GM21390 (cell line): Measurements from ENCODE around the gene RIPOR1.

ENCODE experiments used
- ATAC-seq: cut with Tn5 transposase; IDR thresholded peaks from one replicate; pipeline ENCODE4 v1.9.1; 2021; ENCODE audit not compliant: unreplicated experiment

The RIPOR1 gene

DNA sequence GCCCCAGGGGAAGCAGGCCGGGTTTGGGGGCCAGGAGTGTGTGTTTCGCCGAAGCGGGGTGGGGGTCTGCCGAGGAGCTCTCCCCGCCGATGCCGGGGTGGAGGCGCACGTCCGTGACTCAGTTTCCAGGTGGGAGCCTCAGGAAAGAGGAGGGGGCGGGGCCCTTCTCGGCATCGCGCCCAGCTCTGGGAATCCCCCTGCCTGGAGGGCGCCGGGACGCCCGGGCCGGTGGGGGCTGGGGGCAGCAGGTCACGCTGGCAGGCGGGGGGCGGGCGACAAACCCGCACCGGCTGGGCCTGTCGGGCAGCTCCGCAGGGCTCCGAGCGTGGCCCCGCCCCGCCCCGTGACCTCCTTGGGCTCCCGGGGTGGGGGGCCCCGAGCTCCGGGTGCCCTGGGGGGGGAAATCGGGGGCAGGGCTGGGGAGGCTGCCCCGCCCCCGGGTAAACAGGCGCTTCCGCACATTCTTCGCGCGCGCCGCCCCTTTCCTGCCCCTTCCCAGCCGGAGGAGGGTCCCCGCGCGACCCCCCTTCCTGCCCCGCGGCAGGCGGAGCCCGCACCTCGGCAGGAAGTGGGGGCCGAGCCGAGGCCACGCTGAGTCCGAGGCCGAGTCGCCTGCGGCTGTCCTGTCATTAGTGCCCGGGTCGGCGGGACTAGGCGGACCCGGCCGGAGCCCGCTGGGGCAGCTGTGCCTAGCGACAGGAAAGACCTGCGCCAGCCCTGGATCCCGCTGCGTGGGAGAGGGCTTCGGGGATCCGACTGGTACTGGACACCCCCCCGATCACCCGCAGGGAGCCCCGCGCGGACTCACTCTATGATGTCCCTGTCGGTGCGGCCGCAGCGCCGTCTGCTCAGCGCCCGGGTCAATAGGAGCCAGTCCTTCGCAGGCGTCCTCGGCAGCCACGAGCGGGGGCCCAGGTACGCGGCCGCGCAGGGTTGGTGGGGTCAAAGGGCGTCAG is 9.3 kb downstream of the RIPOR1 start:
- no peak for ATAC-seq

- no peak for ATAC-seq
These were observed 10.1 kb downstream of the RIPOR1 start for GRCh38 chr16:67538666-67539101.

- ATAC-seq, result no peak
These were observed 10.6 kb downstream of the RIPOR1 start for GRCh38 chr16:67539271-67539670.

GRCh38 chr16:67539691-67540635 is 11.3 kb downstream of the RIPOR1 start:
- ATAC-seq, result no peak

DNA sequence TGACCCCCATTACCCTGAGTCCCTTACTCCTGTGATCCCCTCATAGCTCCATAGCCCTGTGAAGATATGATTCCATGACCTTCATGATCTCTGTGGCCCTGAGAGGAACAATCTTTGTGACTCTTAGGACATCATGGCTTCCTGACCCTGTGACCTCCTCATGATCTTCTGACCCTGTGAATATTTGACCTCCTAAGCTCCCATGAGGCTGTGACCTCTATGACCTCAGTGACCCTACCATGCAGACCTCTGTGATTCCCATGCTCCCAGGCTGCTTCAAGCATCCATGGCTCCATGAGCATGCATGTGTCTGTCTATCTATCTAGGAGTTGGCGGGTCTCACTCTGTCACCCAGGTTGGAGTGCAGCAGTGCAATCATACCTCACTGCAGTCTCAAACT is 12.1 kb downstream of the RIPOR1 start:
- no peak for ATAC-seq

GRCh38 chr16:67541391-67542263 is 13.0 kb downstream of the RIPOR1 start:
- ATAC-seq, result no peak

DNA sequence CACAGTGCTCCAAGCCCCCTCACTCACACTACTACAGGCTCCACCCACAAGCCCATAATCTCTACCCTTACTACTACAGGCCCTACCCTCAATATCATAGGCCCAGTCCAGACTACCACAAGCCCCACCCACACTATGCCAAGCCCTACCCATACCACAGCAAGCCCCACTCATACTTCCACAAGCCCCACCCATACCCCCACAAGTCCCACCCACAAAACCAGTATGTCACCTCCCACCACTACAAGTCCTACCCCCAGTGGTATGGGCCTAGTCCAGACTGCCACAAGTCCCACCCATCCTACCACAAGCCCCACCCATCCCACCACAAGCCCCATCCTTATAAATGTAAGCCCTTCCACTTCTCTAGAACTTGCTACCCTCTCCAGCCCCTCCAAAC is 13.8 kb downstream of the RIPOR1 start:
- ATAC-seq, result no peak

DNA sequence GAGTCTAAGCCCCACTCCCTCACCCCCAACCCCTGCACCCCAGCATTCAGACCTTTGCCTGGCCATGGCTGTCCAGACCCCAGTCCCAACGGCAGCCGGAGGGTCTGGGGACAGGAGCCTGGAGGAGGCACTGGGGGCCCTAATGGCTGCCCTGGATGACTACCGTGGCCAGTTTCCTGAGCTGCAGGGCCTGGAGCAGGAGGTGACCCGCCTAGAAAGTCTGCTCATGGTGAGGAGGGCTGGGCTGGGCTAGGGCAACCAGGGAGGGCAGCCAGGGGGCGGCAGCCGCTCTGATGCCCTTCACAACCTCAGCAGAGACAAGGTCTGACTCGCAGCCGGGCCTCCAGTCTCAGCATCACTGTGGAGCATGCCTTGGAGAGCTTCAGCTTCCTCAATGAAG is 14.4 kb downstream of the RIPOR1 start:
- no peak for ATAC-seq

DNA sequence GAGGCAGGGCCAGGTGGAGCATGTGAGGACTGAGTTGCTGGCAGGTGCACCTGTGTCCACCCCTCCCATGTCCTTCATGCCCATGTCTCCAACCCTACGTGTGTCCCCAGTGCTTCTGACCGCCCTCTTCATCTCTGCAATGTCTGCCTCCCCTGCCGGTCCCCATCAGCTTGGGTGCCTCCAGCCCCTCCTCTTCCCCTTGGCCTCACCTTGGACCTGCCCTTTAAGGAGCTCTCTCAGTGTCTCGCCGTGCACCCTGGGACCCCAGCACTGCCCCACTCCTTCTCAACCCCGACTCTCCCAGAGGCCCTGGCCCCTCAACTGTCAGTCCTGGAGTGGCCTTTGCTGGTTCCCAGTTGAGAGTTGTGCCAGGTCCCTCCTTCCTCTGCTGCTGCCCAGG is 15.0 kb downstream of the RIPOR1 start:
- ATAC-seq, result no peak

- ATAC-seq, result no peak
These were observed 15.8 kb downstream of the RIPOR1 start for GRCh38 chr16:67544329-67544841.

DNA sequence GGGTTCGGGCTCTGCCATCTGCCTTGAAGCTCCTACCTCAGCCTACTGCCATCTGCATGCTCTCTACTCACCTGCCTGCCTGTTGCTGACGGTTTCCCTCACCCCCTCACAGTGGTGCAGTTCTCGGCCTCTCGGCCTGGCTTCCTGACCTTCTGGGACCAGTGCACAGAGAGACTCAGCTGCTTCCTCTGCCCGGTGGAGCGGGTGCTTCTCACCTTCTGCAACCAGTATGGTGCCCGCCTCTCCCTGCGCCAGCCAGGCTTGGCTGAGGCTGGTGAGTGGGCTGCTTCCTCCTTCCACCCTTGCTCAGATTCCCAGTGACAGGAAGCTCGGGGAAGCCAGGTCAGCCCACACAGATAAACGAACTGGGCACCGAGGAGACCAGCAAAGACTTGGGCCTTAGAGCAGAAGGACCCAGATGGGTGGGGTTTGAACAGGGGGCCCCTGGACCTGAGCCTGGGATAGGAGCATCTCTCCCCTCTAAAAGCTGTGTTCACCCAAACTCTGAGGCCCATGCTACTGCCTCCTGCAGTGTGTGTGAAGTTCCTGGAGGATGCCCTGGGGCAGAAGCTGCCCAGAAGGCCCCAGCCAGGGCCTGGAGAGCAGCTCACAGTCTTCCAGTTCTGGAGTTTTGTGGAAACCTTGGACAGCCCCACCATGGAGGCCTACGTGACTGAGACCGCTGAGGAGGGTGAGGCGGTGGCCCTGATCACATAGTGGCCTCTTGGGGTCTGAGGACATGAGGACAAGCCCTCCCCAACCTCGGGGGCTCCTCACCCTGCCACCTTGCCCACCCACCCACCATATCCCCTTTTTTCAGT is 16.4 kb downstream of the RIPOR1 start:
- ATAC-seq, result no peak

- no peak for ATAC-seq
These were observed 17.0 kb downstream of the RIPOR1 start for GRCh38 chr16:67545665-67546024.

DNA sequence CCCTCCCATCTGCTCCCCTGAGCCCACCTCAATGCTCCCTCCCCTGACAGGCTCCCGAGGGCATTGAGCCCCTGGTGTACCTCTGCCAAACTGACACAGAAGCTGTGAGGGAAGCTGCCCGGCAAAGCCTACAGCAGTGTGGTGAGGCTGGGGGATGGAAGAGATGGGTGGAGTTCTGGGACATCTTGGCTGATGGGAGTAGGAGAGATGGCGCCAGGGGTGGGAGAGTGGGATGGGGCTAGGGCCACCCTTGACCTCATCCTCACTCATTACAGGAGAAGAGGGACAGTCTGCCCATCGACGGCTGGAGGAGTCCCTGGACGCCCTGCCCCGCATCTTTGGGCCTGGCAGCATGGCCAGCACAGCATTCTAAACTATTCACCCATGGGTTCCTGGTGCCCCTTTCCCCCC is 17.5 kb downstream of the RIPOR1 start:
- no peak for ATAC-seq

DNA sequence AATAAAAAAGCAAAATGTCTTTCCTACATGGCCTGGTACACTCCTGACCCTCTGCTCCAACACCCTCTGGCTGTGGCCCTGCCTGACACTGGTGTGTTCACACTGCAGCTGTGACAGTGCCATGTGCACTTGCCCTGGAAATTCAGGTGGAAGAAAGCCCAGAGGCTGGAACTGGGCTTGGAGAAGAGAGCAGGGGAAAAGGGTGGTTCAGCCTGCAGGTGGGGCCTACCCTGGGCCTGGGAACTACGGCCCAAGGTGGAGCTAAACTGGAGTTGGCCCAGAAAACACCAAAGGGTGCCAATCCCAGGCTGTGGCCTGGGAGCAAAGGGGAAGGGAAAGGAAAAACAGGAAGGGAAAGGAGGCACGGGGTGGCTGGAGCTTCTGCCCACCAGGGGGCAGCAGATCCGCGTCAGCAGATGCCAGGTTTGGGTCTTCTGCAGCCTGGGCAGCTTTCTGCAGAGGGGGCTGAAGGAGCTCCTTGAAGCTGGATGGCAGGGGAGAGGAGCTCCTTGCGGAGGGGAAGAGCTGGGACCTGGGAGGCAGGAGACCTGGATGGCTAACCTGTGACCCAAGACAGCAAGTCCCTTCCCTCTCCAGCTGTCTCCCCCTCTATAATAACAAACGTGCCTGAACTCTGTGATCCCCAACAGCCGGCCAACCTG is 18.3 kb downstream of the RIPOR1 start:
- no peak for ATAC-seq

- ATAC-seq, result no peak
These were observed 19.0 kb downstream of the RIPOR1 start for GRCh38 chr16:67547423-67548264.

DNA sequence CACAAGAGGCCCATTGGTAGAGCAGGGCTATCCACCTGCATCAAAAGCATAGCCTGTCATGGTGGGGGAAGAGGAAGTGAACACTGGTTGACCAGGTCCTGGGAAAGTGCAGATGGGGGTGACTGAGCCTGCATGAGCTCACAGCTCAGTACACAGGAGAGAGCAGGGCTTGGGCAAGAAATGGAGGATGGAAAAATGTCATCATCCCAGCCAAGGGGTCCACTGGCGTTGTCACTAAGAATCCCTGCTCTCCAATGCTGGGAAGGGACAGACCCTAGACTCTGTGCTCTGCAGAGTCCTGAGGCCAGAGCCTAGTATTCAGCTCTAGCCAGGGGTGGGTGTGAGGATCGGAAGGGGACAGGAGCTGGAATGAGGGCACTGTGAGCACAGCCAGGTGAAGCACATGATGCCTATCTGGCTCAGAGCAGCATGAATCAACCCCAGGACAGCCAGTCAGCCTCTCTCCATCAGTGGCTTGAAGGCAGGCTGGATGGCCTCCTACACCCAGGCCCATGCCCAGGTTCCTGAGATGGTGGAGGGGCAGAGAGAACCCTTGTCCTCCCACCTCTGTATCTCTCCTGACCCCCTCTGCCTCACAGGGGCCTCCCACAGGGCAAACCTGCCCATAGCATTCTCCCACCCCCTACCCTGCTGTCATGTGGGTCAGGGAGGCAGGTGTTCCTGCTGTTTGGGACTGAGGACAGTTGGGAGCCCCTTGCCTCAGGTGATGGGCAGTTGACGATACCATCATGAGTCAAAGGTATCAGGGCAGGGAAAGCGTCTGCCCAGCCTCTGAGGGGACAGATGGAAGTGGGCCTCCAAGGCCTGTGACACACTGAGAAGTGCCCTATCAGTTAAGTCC is 19.9 kb downstream of the RIPOR1 start:
- no peak for ATAC-seq

- no peak for ATAC-seq
These were observed 20.6 kb downstream of the RIPOR1 start for GRCh38 chr16:67549240-67549639.
